ENCODE data around the gene MMP13. TPM values are rescaled to one million over a fixed set of nuclear protein-coding genes. Genes with fewer than 3 reads are reported as not detected.
"Not testable (repeated sequence)": the region's sequence is repeated elsewhere in the genome, so short reads cannot be mapped to it uniquely, and the experiment has no call there.

Gene MMP13
- total RNA-seq, 1 donor from 2014 or later: not detected

GRCh38 chr11:102912482-102912830, 43.1 kb downstream of the MMP13 start:
- H3K27ac Mint-ChIP-seq: no peak overlapping the region
- H3K4me1 Mint-ChIP-seq (ENCODE audit: low read depth): no peaks in the 10 kb centered on the region
- H3K4me3 Mint-ChIP-seq (ENCODE audit: low read depth): no peak overlapping the region
- H3K36me3 Mint-ChIP-seq (ENCODE audit: low read depth): no peaks in the 10 kb centered on the region
- no peaks in the 10 kb centered on the region for H3K27me3 Mint-ChIP-seq (ENCODE audit: low read depth)
- intact Hi-C loops (cut with micrococcal nuclease): no loop called here
- no peaks in the 10 kb centered on the region for H3K9me3 Mint-ChIP-seq
- no peak for DNase-seq (ENCODE audit: low spot score)

GRCh38 chr11:102911758-102912481, 43.6 kb downstream of the MMP13 start:
- Mint-ChIP-seq H3K27ac (no peak overlapping the region), H3K27me3 (ENCODE audit: low read depth) (no peaks in the 10 kb centered on the region), H3K4me3 (ENCODE audit: low read depth) (no peak overlapping the region), H3K4me1 (ENCODE audit: low read depth) (no peaks in the 10 kb centered on the region), H3K9me3 (no peaks in the 10 kb centered on the region), H3K36me3 (ENCODE audit: low read depth) (no peaks in the 10 kb centered on the region)
- intact Hi-C loops (cut with micrococcal nuclease): no loop called here
- DNase-seq (ENCODE audit: low spot score): no peak

- H3K36me3 Mint-ChIP-seq (ENCODE audit: low read depth); intact Hi-C loops (cut with micrococcal nuclease); H3K27ac Mint-ChIP-seq; H3K27me3 Mint-ChIP-seq (ENCODE audit: low read depth); H3K4me3 Mint-ChIP-seq (ENCODE audit: low read depth); DNase-seq (ENCODE audit: low spot score); H3K9me3 Mint-ChIP-seq; H3K4me1 Mint-ChIP-seq (ENCODE audit: low read depth): not testable (repeated sequence)
Measured at GRCh38 chr11:102905848-102906247, 49.7 kb downstream of the MMP13 start.

GRCh38 chr11:102903895-102904294, 51.6 kb downstream of the MMP13 start:
- H3K36me3 Mint-ChIP-seq (ENCODE audit: low read depth); intact Hi-C loops (cut with micrococcal nuclease); H3K9me3 Mint-ChIP-seq; H3K27me3 Mint-ChIP-seq (ENCODE audit: low read depth); H3K4me1 Mint-ChIP-seq (ENCODE audit: low read depth); H3K4me3 Mint-ChIP-seq (ENCODE audit: low read depth); DNase-seq (ENCODE audit: low spot score); H3K27ac Mint-ChIP-seq: not testable (repeated sequence)

- no peaks in the 10 kb centered on the region for H3K27me3 Mint-ChIP-seq (ENCODE audit: low read depth)
- no peaks in the 10 kb centered on the region for H3K4me1 Mint-ChIP-seq (ENCODE audit: low read depth)
- no peak overlapping the region for H3K27ac Mint-ChIP-seq
Measured at GRCh38 chr11:102900346-102900745, 55.2 kb downstream of the MMP13 start.

More at GRCh38 chr11:102900346-102900745, 55.2 kb downstream of the MMP13 start:
- Mint-ChIP-seq H3K36me3 (ENCODE audit: low read depth) (no peaks in the 10 kb centered on the region), H3K9me3 (no peaks in the 10 kb centered on the region), H3K4me3 (ENCODE audit: low read depth) (no peak overlapping the region)
- DNase-seq (ENCODE audit: low spot score): no peak
- intact Hi-C loops (cut with micrococcal nuclease): no loop called here

Other genes starting within 250 kb of the MMP13 start
- gene MMP27, start 250.0 kb downstream of the MMP13 start, total RNA-seq: not detected in 2 replicates
- not detected in 2 replicates for gene MMP8, start 230.8 kb downstream of the MMP13 start, total RNA-seq
- gene MMP10, start 175.1 kb downstream of the MMP13 start, total RNA-seq: not detected in 2 replicates
- gene MMP1, start 157.6 kb downstream of the MMP13 start, total RNA-seq: not detected in 2 replicates
- not detected in 2 replicates for gene MMP3, start 112.1 kb downstream of the MMP13 start, total RNA-seq
- gene MMP12, start 80.8 kb downstream of the MMP13 start, total RNA-seq: not detected in 2 replicates
- 59.7 and 66.6 TPM in 2 replicates for gene DCUN1D5, start 136.4 kb upstream of the MMP13 start, total RNA-seq
- gene DYNC2H1, start 153.7 kb upstream of the MMP13 start, total RNA-seq: 0.46 and 0.67 TPM in 2 replicates

Data from activated T-helper 2 cell treated with anti-CD3 and anti-CD28 coated beads, Interferon-gamma antibody, Interleukin-2, Interleukin-4, amounts not matched to agents 10 μg/mL and 5 μg/mL and 100 μg/mL, durations not matched to agents 14 hours and 24 hours and 36 hours (primary cell).